DMS 273 (cell line): ENCODE data around the gene SLC17A2.

Experiments used
- DNase-seq: peaks from one replicate; lab custom pipeline; 2025; ENCODE audit not compliant: unreplicated experiment; lab: John Stamatoyannopoulos, UW

The SLC17A2 gene

DNA sequence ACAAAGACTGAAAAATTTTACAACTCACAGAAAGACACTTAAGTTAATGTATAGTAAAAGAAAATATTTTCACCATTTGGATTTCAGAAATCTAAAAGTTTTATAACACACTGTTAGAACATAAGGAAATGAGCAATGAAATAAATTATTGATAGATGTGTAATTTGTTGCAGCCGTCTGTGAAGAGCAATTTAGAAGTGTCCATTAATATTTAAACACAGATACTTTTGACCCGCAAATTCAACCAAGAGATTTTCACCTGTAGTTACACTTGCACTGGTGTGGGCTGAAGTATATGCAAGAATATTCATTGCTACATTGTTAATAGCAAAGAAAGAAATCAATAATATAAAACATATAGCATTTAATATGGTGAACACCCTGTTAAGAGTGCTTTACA lies 41.9 kb downstream of the SLC17A2 start:
- DNase-seq: no peak

DNA sequence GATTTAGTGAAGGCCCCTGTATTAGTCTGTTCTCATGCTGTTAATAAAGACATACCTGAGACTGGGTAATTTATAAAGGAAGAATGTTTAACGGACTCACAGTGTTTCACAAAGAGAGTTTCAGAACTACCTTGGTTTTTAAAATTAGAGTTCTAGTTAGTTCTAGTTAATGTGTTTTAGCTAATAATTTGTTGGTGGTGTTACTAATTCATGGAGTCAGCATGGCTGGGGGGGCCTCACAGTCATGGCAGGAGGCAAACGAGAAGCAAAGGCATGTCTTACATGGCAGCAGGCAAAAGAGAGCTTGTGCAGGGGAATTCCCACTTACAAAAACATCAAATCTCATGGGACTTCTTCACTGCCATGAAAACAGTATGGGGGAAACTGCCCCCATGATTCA lies 44.4 kb downstream of the SLC17A2 start:
- DNase-seq: no peak

DNA sequence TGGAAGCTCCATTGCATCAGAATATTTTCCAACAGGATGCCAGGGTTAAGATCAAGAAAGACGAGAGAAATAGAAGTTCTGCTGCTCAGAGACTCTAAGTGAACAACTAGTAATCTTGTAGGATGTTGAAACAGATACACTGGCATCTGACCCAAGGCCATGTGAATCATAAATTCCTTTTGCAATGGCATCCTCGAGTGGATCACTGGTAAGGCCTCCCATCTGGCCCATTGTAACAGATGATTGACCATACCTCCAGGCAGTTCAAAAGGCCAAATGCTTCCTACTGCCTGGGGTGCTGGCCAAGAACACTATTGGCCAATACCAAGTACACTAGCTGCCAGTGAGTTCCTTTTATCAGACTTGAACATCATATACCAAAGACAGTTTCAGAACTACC lies 46.5 kb downstream of the SLC17A2 start:
- DNase-seq: no peak

DNA sequence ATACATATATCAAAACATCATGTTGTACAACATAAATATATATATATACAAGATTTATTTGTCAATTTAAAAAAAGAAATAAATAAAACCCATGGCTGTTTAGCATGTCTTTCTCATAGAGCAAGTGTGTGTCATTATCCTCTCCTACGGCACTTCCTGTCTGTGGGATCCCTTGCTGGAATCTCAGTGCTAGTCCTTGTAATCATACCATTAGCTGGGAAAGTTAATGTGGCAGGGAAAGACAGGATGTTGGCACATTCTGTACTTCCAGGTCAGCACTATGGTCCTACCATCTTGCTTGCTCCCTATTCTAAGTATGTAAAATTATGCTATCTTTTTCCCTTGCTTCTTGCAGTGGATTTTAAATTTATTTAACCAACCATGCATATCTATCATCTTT lies 47.0 kb downstream of the SLC17A2 start:
- no peak for DNase-seq

DNA sequence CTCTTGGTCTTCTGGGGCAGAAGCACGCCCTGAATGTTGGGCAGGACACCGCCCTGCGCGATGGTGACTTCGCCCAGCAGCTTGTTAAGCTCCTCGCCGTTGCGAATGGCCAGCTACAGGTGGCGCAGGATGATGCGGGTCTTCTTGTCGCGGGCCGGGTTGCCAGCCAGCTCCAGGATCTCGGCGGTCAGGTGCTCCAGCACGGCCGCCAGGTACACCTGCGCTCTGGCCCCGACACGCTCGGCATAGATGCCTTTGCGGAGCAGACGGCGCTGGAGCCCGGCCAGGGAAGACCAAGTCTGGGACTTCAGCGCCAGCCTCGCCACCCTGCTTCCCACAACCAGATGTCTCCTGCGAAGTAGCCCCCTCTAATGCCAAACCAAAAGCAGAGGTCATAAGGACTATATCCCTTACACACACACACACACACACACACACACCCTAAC lies 48.4 kb downstream of the SLC17A2 start:
- no peak for DNase-seq

- DNase-seq: no peak
Measured at GRCh38 chr6:25880601-25881000, 49.9 kb downstream of the SLC17A2 start.

GRCh38 chr6:25878721-25879322 lies 51.7 kb downstream of the SLC17A2 start:
- no peak for DNase-seq

DNA sequence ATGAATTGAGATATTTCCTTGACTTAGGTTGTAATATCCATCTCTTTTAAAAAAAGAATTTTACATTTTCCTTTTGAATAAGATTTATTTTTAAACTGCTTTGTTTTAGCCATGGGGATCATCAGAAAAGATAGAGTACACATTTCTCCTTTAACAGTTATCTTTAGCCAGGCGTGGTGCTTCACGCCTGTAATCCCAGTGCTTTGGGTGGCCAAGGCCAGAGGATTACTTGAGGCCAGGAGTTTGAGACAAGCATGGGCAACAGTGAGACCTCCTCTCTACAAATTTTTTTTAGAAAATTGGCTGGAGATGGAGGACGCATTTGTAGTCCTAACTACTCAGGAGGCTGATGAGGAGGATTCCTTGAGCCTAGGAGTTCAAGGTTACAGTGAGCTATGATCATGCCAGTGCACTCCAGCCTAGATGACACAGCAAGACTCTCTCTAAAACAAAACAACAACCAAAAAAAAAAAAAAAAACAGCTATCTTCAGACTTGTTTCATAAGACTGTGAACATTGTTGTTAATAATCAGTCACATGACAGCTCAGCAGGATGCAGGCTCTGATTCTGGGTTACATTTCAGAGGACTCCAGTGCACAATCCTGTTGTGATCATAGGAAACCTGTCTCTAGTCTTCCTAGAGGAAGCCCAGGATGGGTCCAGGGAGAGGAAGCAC lies 54.4 kb downstream of the SLC17A2 start:
- no peak for DNase-seq

GRCh38 chr6:25875563-25875905 lies 55.0 kb downstream of the SLC17A2 start:
- DNase-seq: no peak

DNA sequence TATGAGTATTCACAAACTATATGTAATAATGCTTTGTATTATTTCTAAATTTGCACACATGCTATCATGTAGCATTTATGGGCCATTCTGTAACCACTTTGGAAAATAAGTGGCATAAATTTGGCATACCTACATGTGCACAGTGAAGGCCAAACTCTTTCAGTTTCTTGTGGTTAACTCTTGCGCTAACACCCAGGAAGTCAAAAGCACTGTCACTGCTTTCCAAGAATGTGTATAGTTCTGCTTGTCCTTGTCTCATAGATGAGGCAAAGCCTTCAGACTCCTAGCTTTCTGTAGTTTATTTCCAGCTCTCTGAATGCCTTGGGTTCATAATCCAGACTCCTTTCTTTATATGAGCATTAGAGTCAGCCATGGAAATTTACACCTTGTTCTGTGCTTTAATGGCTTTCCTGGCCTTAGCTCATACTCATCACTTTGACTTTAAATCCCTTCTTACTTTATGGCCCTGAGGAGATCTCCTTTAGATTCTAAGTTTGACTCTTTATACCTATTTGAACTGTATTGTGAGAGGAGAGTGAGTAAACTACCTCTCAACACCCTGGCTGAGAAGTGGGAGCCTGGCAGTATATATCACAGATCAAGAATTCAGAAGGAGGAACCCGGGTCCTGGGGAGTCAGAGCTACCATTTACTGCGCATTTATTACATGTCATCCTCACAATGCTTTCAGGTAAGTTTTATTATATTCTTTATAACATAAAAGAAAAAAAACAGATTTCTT lies 55.5 kb downstream of the SLC17A2 start:
- DNase-seq: no peak

GRCh38 chr6:25874118-25874517 lies 56.4 kb downstream of the SLC17A2 start, which contains the start of gene SLC17A3:
Gene SLC17A3, minus strand, starts transcription at chr6:25874243. Its CDS starts 5,856 bp downstream, at chr6:25868387.
- no peak for DNase-seq

DNA sequence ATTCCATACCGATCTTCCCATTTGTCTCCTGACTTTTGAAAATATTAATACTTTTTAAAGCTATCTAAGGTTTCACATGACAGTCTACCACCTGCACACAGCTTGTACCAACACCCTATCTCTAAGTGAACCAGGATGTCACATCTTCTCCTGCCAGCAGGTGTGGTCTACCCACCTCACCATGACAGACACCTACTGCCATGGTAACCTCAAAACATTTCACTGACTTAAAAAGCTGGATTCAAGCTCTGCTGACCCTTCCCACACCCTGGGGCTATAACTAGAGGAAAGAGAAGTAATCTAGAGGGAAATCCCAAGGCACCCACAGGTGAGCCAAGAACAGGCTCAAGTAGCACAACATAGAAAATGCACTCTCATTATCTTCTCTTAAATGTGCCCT lies 57.7 kb downstream of the SLC17A2 start:
- DNase-seq: no peak

GRCh38 chr6:25869840-25870239 lies 60.7 kb downstream of the SLC17A2 start:
- no peak for DNase-seq

GRCh38 chr6:25868436-25869183 lies 61.9 kb downstream of the SLC17A2 start:
- no peak for DNase-seq

DNA sequence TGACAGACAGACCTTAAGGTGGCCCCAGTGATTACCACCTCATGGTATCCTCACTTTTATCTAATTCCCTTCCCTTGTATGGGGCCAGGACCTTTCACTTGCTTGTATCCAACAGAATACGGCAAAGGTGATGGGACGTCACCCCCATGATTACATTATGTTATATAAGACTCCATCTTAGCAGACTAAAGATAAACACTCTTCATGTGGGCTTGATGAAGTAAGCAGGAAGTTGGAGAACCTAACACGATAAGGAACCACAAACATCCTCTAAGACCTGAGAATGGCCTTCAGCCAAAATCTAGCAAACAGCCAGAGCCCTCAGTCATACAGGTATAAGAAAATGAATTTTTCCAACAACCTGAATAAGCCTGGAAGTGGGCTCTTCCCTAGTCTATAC lies 64.5 kb downstream of the SLC17A2 start:
- DNase-seq: no peak

DNA sequence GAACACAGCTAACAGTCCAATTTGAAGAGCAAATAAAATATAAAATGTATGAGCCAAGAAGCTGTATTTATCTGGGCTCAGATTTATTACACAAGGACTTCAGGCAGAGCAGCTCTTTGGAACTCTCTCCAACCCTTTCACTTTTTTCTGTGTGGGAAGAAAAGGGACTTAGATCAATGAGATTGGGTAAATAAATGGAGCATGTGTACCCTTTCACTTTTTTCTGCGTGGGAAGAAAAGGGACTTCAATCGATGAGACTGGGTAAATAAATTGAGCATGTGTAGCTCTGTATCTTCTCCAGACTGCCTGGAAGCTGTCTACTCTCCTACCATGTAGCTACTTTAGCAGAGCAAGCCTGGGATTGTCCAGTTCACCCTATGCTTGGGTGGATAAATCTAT lies 67.1 kb downstream of the SLC17A2 start:
- DNase-seq: no peak
